GM19238 (cell line): ENCODE data around the gene INAVA.
"Not testable (repeated sequence)": the region's sequence is repeated elsewhere in the genome, so short reads cannot be mapped to it uniquely, and the experiment has no call there.

ENCODE experiments used
- DNase-seq: peaks from one replicate; pipeline ENCODE4 v3.0.0; 2011; ENCODE audit warnings: low spot score; ENCODE audit not compliant: insufficient read length

Gene INAVA

DNA sequence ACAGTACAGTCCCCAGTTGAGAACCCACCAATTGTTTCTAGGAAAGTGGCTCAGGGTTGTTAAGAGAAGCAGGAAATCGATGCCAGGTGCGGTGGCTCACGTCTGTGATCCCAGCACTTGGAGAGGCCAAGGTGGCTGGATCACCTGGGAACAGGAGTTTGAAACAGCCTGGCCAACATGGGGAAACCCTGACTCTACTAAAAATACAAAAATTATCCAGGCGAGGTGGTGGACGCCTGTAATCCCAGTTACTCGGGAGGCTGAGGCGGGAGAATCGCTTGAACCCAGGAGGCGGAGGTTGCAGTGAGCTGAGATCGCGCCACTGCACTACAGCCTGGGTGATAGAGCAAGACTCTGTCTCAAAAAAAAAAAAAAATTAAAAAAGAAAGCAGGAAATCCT, 67.5 kb downstream of the INAVA start:
- not testable (repeated sequence) for DNase-seq

DNA sequence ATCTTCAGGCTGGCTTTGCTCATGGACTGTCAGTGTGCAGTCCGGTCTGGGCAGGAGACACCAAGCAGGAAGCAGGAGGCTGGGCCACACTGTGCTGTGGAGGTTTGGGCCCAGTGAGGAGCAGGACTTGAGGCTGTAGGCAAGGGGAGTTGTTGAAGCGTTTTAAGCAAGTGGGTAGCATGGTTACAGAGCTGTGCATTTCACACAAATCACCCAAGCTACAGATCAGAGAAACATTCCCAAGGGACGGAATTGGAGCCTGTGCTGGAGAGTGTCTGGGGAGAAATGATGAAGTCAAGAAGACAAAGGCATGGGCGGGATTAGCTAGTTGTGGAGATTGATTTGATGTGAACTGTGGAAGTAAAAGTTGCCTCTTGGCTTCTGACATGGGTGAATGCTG, 67.9 kb downstream of the INAVA start:
- DNase-seq = no peak

DNA sequence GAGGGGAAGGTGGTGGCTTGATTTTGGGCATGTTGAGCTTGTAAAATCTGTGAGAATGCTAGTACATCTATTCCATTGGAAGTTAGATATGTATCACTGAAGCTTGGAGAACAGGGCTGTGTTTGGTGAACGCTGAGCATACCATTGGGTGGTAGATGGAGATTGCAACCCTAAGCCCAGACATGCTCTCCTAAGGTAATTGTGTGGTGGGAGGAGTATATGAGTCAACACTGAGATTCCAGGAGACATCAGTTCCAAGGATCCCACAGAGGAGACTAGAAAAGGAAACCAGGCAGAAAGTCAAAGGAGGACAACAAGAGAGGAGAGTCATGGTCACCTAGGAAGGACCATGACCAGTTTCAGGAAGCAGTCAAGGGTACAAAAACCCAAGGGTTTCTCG, 68.4 kb downstream of the INAVA start:
- DNase-seq = no peak

DNA sequence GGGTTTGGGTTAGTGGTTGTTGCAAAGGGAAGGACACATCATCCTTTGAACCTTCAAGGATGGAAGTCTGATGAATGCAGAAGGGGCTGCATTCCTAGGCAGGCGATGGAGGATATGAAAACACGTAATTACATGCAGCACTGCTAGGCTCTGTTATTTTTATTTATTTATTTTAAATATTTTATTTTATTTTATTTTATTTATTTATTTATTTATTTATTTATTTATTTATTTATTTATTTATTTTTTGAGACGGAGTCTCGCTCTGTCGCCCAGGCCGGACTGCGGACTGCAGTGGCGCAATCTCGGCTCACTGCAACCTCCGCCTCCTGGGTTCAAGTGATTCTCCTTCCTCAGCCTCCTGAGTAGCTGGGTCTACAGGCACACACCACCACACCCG, 69.2 kb downstream of the INAVA start:
- not testable (repeated sequence) for DNase-seq
